Fibroblast of pulmonary artery (primary cell): ENCODE measurements around the gene KLF15.

Source experiments
- DNase-seq: peaks from one replicate; pipeline ENCODE4 v3.0.0-alpha.2; 2010; ENCODE audit warnings: low read depth
- H3K4me3 ChIP-seq: replicated peaks from 2 replicates; pipeline ENCODE4 v1.5.1; 2011; ENCODE audit warnings: low read depth, mild to moderate bottlenecking, control low read depth, low read length, moderate library complexity
- CTCF ChIP-seq: IDR thresholded peaks from 2 replicates; pipeline ENCODE4 v1.5.1; 2011; ENCODE audit warnings: mild to moderate bottlenecking, control low read depth, low read length, inconsistent platforms; ENCODE audit errors: missing control alignments

The KLF15 gene

DNA sequence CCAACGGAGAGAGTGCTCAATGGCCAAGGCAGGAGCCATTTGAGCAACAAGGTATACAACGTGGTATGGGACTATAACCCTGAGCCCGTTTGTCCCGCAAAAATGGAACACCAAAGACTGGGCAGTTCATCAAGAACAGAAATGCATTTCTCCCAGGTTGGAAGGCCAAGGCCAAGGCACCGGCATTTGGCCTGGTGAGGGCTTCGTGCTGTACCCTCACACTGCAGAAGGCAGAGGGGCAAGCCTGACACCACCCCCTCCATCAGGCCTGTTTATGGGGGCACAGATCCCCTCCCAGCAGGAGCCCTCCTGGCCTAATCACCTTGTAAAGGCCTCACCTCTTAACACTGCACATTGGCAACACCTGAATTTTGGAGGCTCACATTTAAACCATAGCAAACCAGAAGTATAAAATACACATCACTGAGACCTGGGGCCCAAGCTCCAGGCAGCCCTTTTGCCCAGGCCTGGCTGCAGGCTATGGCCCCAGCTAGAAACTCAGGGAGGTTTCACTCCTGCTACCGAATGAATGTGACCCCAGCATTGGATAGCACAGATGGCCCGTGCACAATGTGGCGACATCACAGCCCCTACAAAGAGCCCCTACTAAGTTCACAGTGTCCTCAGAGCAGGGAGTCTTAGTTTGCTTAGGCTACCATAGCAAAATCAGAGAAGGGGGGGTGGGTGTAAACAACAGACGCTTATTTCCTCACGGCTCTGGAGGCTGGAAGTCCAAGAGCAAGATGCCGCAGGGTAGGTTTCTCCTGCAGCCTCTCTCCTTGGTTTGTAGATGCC is 47.1 kb downstream of the KLF15 start:
- H3K4me3 ChIP-seq = no peak overlapping the region
- DNase-seq = no peak
- no peak for TF ChIP-seq CTCF

- no peak for TF ChIP-seq CTCF
- no peak for DNase-seq
- no peak overlapping the region for H3K4me3 ChIP-seq
Measured at GRCh38 chr3:126309165-126309564, 48.0 kb downstream of the KLF15 start.

- no peak for TF ChIP-seq CTCF
- no peak for DNase-seq
- no peak overlapping the region for H3K4me3 ChIP-seq
Measured at GRCh38 chr3:126308394-126309125, 48.6 kb downstream of the KLF15 start.

GRCh38 chr3:126307591-126308393 is 49.4 kb downstream of the KLF15 start:
- no peak overlapping the region for H3K4me3 ChIP-seq
- no peak for DNase-seq
- no peak for TF ChIP-seq CTCF

DNA sequence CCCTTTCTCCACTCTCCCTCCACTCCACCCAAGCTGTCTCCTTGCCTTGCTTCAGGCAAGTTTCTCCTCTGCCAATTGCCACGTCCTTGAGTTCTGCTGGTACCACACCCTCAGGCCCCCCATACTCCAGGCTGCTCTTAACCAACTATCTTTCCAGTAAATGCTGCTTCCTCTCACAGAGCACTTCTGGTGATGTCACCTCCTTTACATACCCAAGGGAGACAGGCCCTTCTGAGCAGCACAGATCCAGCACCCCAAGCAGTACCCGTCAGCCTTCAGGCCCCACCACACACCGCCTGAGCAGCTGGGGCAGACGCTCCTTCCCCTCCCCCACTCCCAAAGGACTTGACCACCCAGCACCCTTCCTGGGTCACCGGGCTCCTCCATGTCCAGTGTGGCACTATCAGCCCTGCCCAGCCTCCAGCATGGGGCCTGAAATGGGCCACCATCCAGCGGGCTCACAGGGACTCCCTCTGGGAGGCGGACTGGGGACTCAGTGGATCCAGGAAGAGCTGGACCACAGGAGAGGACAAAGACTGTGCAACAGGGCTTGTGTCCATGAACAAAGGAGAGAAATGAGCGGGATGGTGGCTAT is 50.2 kb downstream of the KLF15 start:
- no peak for TF ChIP-seq CTCF
- H3K4me3 ChIP-seq = no peak overlapping the region
- no peak for DNase-seq

GRCh38 chr3:126306397-126306796 is 50.8 kb downstream of the KLF15 start:
- H3K4me3 ChIP-seq = no peak overlapping the region
- no peak for DNase-seq
- no peak for TF ChIP-seq CTCF
